HCT116 (cell line): ENCODE measurements around the gene ENTR1.

Experiments
- ATF3 ChIP-seq: IDR thresholded peaks from 2 replicates; pipeline ENCODE4 v1.6.1; 2012
- CTCF ChIP-seq, 3 experiments: fragments of 200-600 bp in 1 of 3; sonication (generic) in 1 of 3; IDR thresholded peaks in 2 of 3; conservative IDR thresholded peaks in 1 of 3; 2 replicates each; pipeline ENCODE4 v1.5.1; 2012 to 2017; ENCODE audit warnings: low read depth in 2 of 3, low read length in 2 of 3, antibody characterized with exemption in 1 of 3, borderline replicate concordance in 1 of 3, control low read depth in 1 of 3, mild to moderate bottlenecking in 1 of 3, mixed read lengths in 1 of 3, mixed run types in 1 of 3, moderate library complexity in 1 of 3; ENCODE audit not compliant: insufficient read depth in 1 of 3
- EGR1 ChIP-seq: IDR thresholded peaks from 2 replicates; pipeline ENCODE4 v1.6.1; 2012; ENCODE audit warnings: low read depth
- EZH2phosphoT487 ChIP-seq: fragments of 200-600 bp; IDR thresholded peaks from 2 replicates; pipeline ENCODE4 v1.6.1; 2018; ENCODE audit warnings: antibody characterized with exemption, borderline replicate concordance
- MAX ChIP-seq: IDR thresholded peaks from 2 replicates; pipeline ENCODE4 v1.6.1; 2012
- POLR2A ChIP-seq: IDR thresholded peaks from 2 replicates; pipeline ENCODE4 v1.7.0; 2011; ENCODE audit warnings: borderline replicate concordance; ENCODE audit not compliant: insufficient read depth, insufficient read length; ENCODE audit errors: extremely low read depth
- POLR2AphosphoS5 ChIP-seq: IDR thresholded peaks from 2 replicates; pipeline ENCODE4 v1.6.1; 2011; ENCODE audit warnings: mild to moderate bottlenecking, low read depth, low read length, moderate library complexity
- REST ChIP-seq: IDR thresholded peaks from 2 replicates; pipeline ENCODE4 v1.6.1; 2012; ENCODE audit warnings: low read depth
- SIN3A ChIP-seq: IDR thresholded peaks from 2 replicates; pipeline ENCODE4 v1.6.1; 2012; ENCODE audit warnings: low read depth
- SRF ChIP-seq: IDR thresholded peaks from 2 replicates; pipeline ENCODE4 v1.6.1; 2012; ENCODE audit warnings: low read depth
- ZBTB33 ChIP-seq: IDR thresholded peaks from 2 replicates; pipeline ENCODE4 v1.6.1; 2011; ENCODE audit warnings: mild to moderate bottlenecking, low read length, moderate library complexity; ENCODE audit not compliant: insufficient replicate concordance; ENCODE audit errors: extremely low read depth

- no peak for TF ChIP-seq EZH2phosphoT487
- no peak for TF ChIP-seq POLR2A
- TF ChIP-seq CTCF (IDR thresholded peaks at IDR 0.05 in 2 of 3, conservative IDR thresholded peaks at IDR 0.05 in 1 of 3; ENCODE audit: borderline replicate concordance in 1 of 3, insufficient read depth in 1 of 3, low read depth in 2 of 3, low read length in 2 of 3) = no peak
- TF ChIP-seq REST = no peak
- no peak for TF ChIP-seq POLR2AphosphoS5
- TF ChIP-seq EGR1 = no peak
- no peak for TF ChIP-seq ATF3
- TF ChIP-seq SIN3A = no peak
- no peak for TF ChIP-seq SRF
- no peak for TF ChIP-seq MAX
- no peak for TF ChIP-seq ZBTB33
Observed at GRCh38 chr9:136459425-136459824, 49.0 kb upstream of the ENTR1 start.
